GM18508 (cell line): Measurements from ENCODE around the gene RBMS3.

Experiments used
- ATAC-seq: cut with Tn5 transposase; IDR thresholded peaks from one replicate; pipeline ENCODE4 v1.9.1; 2021; ENCODE audit warnings: moderate number of reproducible peaks; ENCODE audit not compliant: insufficient read depth, unreplicated experiment

The RBMS3 gene

DNA sequence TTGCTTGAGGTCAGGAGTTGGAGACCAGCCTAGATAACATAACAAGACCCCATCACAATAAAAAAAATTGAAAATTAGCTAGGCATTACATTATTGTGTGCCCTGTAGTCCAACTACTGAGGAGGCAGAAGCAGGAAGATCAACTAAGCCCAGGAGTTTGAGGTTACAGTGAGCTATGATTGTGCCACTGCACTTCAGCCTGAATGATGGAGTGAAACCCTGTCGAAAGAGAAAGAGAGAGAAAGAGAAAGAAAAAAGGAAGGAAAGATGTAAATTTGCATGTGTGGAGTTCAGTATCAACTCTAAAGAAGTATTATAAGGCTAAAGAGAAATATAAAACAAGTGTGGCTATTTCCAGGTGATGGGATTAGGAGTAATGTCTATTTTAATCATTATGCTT is 661.4 kb downstream of the RBMS3 start:
- no peak for ATAC-seq

DNA sequence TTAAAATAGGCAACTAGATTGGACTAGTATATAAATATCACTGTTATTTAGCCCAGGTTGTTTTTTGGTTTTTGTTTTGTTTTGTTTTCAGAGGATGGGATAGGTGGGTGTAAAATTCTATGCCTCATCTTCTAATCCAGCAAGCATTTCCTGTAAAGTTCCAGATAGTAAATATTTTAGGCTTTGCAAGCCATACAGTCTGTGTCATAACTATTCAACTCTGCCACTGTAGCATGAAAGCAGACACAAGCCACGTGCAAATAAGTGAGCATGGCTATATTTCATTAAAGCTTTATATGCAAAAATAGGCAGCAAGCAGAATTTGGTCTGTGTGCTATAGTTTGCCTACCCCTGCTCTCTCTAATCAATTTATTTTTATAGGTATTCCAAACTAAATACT is 668.3 kb downstream of the RBMS3 start:
- no peak for ATAC-seq

DNA sequence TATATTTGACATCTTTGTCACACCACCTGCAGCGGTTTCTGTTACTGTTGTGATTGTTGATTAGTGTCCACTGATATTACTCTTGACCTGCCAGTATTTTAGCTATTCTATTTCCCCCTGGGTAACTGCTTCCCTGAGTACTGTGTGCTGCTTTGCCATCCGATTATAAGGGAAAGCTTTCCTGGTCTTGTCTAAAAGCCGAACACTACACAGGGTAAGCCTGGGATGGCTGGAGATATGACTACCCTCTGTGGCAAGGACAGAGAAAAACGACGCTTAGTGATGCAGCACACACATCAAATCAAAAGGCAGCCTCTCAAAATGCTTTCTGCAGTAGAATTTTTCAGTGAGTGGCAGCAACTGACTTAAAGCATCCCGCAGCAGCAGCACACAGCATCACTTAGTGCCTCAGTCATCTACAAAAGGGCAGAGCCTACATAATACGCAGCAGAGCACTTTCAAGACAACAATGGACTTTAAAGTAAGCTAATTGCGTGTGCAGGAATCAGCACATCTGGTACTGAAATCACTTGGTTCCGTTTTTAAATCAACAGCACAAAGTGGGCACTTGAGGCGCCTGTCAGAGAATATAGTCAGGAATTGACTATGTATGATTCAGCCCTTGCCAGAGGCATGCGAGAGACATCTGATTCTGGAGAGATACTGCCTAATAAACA is 669.2 kb downstream of the RBMS3 start:
- no peak for ATAC-seq

DNA sequence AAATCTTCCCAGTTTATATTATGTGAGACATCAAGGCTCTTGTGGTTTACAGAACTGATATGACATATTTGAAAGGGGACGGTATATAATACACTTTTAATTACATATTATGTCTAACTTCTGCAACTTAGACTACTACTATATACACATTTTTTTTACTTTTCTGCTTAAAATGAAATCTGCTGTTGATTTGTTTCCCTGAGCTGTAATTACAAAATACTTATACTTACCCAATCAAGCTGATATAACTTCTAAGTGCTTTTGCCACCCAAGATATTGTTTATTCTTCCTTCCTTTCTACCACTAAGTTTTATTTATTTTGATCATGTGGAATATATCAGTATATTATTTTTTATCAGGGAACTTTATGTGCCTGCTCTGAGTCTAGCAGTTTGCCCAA is 671.6 kb downstream of the RBMS3 start:
- no peak for ATAC-seq

DNA sequence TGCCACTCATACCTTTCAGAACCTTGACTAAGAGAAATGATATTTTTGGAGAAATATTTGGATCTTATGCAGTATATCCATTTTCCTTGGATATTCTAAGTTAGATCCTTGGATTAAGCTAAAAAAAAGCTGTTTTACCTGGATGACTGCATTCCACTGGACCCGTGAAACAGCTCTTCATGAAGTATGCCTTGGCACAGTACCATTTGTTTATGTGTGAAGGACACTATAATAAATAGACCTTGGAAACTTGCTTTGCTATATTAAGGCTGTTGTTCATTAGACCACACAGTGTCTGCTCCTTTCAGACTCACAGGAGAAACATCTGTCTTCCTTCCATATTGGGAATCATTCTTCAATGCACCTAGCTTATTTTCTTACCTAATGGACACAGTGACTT is 674.5 kb downstream of the RBMS3 start:
- ATAC-seq, result no peak

DNA sequence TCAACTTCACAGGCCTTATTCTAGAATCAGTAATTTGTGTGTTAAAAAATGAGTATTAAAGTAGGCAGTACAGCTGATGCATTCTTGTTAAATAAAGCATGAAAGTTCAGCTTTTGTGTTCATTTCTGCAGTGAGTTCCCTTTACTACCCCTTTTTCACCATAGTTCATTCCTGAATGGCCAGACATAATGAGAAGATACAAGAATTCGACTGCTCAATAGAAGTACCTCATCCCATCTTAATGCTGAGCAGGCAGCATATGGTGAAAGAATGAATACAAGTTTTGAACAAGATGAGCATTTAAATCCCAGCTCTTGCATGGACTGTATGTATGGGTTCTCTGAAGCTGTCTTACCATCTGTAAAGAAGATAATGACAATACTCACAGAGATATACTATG is 677.9 kb downstream of the RBMS3 start:
- no peak for ATAC-seq

DNA sequence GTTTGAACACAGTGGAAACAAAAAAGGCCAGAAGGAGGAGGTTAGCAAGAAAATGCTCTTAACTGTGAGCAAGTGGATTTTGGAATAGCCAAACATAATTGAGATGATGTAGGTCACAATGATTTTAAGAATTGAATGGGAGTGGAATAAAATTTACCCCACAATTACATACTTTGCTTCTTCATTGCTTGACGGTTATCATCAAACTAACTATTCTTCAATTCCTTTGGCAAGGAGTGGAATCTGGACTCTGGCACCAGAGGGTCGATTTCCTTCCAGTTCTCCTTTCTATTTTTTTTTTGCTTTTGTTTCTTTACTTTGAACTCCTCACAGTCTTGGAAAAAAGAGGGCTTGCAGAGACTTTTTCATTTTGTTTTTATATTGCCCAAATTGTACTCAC is 691.0 kb downstream of the RBMS3 start:
- no peak for ATAC-seq

DNA sequence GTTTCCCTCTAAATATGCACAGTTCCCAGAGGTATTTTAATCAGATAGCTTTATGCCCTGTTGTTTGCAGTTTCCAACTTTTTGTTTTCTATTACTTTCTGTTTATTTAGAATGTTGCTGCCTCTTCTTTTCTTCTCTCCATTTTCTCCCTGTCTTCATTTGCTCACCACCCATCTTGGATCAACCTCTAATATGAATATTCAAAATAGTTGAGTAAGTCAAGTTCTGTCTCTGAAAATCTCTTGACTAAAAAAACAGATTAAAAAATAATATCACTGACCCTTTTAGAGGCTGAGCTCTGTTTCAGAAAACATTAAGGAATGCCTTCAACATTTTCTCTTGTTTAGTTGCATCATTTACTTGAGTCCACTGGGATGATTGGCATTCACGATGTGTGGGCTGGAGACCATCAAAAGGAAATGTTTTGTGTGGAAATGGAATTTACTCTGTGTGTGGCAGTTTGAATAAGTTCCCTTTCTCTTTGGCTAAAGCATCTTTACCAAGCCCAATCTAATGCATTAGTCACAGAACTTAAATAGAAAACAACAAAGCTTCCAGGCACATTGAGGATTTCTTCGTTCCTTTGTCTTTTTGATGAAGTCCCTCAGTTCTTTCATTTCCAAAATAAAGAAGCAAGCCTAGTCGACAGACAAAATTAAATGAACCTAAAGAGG is 691.6 kb downstream of the RBMS3 start:
- no peak for ATAC-seq

DNA sequence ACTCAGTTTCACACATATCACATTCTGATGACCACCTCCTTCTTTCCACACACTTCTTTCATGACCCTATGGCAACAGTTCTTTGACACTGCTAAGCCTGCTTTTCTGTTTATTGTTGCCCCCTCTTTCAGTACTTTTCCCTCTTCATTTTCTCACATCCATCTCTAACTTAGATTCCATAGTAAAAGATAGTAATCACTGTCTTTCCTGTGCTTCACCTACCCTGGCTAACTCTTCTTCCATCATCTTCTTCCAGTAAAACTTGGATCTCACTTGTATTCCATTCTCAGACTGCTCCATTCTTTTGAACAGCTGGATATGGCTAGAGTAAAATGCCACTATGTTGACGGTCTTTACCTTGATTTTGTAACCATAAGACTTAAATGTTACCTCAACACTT is 692.9 kb downstream of the RBMS3 start:
- ATAC-seq, result no peak

DNA sequence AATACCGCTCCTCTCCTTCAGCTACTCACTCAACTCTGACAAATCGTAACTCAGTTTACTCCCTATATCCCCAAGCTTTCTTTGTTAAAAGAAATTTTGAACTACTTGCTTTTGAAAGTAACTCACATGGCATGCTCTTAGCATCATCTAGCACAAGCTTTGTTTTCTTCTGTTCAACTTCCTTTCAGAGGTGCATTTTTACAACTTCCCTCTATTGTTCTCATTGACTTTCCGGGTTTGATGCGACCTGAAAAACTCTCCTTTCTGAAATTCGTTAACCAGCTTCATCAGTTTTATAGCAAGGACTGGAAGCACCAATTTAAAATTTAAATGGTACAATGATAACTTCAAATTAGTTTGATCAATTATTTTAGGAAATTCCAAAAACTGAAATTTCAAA is 696.0 kb downstream of the RBMS3 start:
- ATAC-seq, result no peak

DNA sequence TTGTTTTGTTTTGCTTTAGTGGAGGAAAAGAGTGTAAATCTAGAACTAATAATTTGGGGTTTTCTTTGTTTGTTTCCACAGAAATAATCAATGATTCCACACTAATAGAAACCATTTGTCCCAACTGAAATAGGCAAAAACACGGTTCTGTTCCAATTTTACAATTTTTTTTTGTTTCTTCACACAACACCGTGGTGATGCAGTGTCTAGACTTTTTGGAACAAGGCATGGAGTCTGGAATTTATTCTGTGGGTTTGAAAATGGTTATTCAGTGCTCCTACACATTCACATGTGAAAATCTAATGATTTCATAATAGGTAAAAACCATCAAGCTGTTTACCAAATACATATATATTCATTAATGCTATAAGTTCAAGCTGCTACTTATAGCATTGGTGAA is 696.5 kb downstream of the RBMS3 start:
- ATAC-seq, result no peak

DNA sequence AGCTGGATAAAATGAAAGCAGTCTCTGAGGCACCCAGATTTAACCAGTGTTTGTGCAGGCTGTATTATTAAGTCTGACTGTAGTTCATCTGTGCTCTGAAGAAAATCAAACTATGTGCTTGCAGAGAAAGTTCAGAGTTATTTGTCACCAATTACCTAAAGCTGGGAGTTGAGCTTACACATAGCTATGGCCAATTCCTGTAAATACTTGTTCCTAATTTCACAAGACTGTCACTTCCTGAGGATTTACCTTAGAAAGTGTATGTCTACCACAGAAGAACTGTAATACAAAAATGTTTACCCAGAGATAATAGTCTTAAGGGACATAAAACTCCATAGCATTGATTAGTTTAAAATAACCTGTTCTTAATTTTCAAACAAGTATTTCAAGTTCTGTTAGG is 697.2 kb downstream of the RBMS3 start:
- no peak for ATAC-seq

DNA sequence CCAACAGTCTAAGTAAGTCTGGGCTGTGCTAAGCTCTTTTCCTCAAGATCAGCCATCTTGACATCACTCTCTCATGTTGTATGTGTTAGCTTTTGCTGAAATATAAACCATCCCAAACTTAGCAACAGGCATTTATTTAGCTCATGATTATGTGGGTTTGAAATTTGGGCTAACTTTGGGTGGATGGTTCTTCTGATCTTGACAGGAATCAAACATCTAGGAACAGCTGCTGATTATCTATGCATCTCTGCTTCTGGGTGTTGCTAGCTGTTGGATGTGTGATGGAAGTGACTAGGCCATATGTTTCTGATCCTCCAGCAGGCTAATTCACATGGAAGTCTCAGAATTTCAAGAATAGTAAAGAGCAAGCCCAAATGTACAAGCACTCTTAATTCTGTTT is 710.3 kb downstream of the RBMS3 start:
- no peak for ATAC-seq

DNA sequence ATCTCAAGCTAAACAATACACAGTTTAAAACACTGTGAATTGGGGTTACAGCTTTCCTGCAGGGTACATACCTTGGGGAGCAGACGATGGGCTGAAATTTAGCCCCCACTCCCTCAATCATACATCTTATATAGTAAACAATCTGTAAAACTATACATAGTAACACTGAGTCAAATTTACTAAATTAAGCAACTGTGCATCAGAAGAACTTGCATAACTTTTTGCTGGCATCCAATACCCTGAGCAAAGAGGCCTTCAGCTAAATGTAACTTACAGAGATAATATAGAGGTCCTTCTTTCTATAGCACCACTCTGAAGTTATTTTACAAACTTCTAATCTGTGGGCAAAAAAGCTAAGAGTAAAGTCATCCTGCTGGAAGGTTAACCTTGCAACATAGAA is 721.9 kb downstream of the RBMS3 start:
- ATAC-seq, result no peak

DNA sequence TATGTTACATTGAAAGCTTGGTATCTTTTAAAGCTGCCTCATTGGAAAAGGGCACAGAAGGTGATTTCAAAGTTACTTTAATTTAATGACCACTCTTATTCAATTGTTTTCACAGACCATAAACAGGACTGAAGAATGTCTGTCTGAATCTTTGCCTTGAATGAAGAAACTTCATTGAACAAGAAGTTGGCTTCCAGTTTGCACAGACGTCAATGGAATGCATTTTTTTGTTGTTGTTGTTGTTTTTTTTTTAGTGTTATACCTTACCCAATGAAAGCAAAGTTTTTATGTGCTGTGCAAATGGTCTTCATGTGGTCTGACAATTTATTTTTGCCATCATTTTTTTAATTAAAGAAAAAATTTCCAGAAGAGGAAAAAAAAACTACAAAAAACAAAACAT is 722.9 kb downstream of the RBMS3 start:
- ATAC-seq, result no peak

DNA sequence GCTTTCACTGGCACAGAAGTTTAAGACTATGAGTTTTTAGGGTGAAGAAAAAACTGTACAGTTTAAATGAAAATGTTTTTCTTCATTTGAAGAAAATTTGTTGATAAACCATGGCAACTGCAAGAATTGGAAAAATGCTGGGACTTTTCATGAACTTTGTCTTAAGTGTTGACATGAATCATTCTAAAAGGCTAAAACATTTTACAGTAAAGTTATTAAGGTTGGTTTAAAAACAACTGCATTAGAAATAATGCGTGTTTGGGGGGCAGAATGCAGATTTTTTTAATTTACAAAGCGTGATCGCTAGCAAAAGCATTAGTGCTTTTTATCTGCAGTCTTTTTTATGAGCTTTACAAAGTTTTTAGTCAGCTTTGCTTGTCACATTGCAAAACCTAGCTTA is 723.6 kb downstream of the RBMS3 start:
- no peak for ATAC-seq

DNA sequence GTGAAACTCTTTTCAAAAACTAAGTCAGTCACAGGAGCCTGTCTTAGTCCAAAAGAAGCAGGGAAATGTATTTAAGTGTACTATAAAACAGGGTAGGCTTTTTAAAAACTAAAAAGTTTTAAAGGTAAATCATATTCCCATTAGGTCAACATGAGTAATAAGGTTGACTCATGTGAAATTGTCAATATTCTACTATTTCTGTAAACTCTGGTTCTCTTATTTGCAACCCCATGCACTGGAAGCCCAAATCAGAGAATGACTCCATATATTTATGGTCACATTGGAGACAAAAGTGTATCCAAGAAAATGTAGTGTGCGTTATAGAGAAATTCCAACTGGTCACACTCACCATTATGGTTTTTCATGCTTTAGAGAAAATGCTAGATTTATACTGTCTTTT is 725.2 kb downstream of the RBMS3 start:
- no peak for ATAC-seq

DNA sequence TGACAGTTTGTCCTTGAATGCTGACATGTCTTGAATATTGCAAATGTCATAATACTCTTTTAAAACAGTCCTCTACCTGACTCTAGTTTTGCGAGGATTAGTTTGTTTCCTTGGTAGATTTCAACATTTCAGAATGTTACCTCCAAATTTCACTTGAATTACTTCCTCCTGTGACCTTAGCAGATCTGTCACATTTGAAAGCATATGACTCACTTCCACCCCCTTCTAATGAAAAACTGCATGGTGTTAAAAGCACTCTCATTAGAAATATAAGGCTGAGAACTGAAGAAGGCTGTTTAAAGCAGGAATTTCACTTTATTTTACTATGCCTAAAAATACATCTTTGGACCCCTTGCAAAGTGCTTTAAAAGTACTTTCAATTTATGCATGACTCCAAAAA is 726.8 kb downstream of the RBMS3 start:
- no peak for ATAC-seq

DNA sequence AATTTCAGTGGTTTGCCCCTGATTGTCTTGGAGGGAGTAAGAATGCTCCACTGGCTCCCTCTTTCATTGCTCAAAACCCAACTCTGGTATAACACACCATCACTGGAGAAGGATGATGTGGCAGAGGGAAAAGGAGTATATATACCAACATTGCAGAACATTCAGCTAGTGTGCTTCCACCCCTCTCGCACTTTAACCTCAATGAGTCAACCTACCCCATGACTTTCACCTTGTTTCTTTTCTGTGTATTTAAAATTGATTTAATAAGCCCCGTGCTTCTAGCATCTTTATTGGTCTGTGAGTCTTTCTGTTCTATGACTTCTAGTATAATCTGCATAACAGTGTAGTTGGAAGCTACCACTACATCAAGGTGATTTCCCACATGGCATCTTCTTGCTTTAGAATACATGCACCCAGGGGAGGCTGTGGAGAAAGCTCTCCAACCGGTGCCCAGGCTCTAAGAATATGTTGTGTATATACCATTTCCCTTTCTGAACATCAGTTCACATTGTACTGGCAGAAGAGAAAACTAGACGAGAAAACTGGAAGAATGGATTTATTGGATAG is 730.4 kb downstream of the RBMS3 start:
- no peak for ATAC-seq

DNA sequence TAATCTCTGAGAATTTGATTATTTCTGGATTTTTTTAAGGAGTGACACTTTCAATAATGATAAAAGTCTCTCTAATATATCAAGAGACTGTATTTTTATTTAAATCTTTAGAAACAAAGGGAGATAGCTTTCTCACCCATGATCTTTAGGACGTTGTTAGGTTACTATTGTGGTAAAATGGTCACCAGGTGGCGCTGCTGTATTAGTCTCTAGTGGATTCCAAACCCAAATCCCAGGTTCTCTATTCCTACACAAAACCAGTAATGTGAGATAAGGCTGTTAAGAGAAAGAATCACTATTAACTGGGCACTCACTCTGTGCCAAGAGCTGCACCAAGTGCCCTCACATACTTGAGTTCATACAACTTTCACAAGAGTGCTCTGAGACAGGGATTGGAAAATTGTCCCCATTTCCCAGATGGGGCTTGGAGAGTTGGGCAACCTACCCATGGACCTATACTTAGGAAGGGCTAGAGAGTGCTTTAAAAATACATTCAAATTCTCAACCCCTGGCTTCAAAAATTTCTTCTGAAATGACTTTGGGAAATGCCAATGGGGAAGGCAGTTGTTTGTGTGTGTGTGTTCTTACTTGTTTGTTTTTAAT is 732.2 kb downstream of the RBMS3 start:
- ATAC-seq, result no peak

DNA sequence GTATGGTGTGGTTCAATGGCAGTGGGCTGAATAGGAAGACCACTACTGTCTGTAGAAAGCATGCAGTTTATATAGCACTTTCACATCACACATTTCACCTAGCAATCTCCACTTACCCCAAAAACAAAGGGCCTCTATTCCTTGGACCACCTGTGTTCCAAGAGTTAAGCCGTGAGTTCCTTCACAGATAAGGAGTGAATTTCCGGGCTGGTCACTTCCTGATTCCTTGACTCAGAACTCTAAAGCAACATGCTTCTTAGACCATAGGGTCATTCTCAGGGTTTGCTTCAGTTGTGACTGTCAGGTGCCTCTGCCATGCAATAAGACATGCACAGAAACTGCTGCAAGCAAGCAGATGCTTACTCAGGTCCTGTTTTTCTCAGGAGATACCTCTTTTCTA is 737.0 kb downstream of the RBMS3 start:
- no peak for ATAC-seq

DNA sequence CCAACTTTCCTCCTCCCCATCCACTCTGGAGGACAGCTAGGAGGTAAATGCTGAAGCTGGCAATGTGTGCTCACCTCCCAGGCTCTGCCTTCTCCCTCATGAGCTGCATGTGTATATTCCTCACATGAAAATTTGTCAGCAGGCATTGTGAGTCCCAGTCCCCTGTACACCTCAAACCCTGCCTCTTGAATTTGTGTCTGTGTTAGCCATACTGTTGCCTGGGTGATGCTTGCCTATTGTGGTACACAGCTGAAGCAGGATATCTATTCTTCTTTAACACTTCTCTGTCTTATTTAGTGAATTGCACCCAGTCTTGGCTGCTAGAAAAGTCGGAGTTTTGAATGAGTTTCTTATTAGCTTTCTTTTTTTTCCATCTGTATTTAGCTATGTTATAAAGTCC is 739.5 kb downstream of the RBMS3 start:
- no peak for ATAC-seq
